ENCODE data around the gene GLS2. TPM values are rescaled to one million over a fixed set of nuclear protein-coding genes. Genes with fewer than 3 reads are reported as not detected.
A peak's percentile ranks its signal among the peaks of the same experiment; 100 is the strongest.

Gene GLS2
- total RNA-seq, 1 experiment from 2014 or later, result 14.8 TPM

DNA sequence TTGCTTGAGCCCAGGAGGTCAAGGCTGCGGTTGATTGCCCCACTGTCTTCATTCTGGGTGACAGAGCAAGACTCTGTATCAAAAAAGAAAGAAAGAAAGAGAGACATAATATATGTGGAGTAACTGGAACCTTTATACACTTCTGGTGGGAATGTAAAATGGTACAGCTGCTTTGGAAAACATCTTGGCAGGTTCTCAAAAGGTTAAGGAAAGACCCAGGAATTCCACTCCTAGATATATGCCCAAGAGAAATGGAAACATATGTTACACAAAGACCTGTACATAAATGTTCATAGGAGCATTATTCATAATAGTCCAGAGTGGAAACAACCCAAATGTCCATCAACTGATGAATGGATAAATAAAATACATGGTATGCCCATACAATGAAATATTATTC is 40.9 kb upstream of the GLS2 start:
- no peak overlapping the region for H3K4me3 Mint-ChIP-seq
- DNase-seq (ENCODE audit: low spot score) (no peak), ATAC-seq (no peak)
- H3K9me3 Mint-ChIP-seq, result no peaks in the 10 kb centered on the region
- POLR2A ChIA-PET, result interaction anchor here (0.7 kb wide), 1 partner anchor 995 kb away, joined by 3 read pairs; no protein-coding TSS in a partner anchor
- peaks cover 25% of the 10 kb centered on the region for H3K4me1 Mint-ChIP-seq
- CTCF ChIA-PET, result no interaction called here
- H3K27ac Mint-ChIP-seq, result no peak overlapping the region
- no peaks in the 10 kb centered on the region for H3K36me3 Mint-ChIP-seq
- TF ChIP-seq ETV6 (CRISPR knock-in tag; IDR thresholded peaks at IDR 0.05), result no peak
- TF ChIP-seq HMGA2 (CRISPR knock-in tag; IDR thresholded peaks at IDR 0.05), result no peak
- TF ChIP-seq NR1H2 (CRISPR knock-in tag; IDR thresholded peaks at IDR 0.05), result no peak
- TF ChIP-seq, protein P1, sequence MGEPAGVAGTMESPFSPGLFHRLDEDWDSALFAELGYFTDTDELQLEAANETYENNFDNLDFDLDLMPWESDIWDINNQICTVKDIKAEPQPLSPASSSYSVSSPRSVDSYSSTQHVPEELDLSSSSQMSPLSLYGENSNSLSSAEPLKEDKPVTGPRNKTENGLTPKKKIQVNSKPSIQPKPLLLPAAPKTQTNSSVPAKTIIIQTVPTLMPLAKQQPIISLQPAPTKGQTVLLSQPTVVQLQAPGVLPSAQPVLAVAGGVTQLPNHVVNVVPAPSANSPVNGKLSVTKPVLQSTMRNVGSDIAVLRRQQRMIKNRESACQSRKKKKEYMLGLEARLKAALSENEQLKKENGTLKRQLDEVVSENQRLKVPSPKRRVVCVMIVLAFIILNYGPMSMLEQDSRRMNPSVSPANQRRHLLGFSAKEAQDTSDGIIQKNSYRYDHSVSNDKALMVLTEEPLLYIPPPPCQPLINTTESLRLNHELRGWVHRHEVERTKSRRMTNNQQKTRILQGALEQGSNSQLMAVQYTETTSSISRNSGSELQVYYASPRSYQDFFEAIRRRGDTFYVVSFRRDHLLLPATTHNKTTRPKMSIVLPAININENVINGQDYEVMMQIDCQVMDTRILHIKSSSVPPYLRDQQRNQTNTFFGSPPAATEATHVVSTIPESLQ (CRISPR knock-in tag; IDR thresholded peaks at IDR 0.05), result no peak
- TF ChIP-seq ZNF263 (CRISPR knock-in tag; IDR thresholded peaks at IDR 0.05; ENCODE audit: low read depth), result no peak
- no peak for TF ChIP-seq ZNF423 (CRISPR knock-in tag; IDR thresholded peaks at IDR 0.05)
- TF ChIP-seq ARID4B (CRISPR knock-in tag; IDR thresholded peaks at IDR 0.05; ENCODE audit: borderline replicate concordance), result no peak
- TF ChIP-seq, protein P2, sequence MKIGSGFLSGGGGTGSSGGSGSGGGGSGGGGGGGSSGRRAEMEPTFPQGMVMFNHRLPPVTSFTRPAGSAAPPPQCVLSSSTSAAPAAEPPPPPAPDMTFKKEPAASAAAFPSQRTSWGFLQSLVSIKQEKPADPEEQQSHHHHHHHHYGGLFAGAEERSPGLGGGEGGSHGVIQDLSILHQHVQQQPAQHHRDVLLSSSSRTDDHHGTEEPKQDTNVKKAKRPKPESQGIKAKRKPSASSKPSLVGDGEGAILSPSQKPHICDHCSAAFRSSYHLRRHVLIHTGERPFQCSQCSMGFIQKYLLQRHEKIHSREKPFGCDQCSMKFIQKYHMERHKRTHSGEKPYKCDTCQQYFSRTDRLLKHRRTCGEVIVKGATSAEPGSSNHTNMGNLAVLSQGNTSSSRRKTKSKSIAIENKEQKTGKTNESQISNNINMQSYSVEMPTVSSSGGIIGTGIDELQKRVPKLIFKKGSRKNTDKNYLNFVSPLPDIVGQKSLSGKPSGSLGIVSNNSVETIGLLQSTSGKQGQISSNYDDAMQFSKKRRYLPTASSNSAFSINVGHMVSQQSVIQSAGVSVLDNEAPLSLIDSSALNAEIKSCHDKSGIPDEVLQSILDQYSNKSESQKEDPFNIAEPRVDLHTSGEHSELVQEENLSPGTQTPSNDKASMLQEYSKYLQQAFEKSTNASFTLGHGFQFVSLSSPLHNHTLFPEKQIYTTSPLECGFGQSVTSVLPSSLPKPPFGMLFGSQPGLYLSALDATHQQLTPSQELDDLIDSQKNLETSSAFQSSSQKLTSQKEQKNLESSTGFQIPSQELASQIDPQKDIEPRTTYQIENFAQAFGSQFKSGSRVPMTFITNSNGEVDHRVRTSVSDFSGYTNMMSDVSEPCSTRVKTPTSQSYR (CRISPR knock-in tag; IDR thresholded peaks at IDR 0.05), result no peak
- no peak for TF ChIP-seq TEAD1 (CRISPR knock-in tag; IDR thresholded peaks at IDR 0.05)
- no peak for TF ChIP-seq FOXP1 (CRISPR knock-in tag; IDR thresholded peaks at IDR 0.05; ENCODE audit: borderline replicate concordance)
- no peak for TF ChIP-seq MAX (CRISPR knock-in tag; IDR thresholded peaks at IDR 0.05)
- H3K27me3 Mint-ChIP-seq (ENCODE audit: low read depth), result no peaks in the 10 kb centered on the region

GRCh38 chr12:56522411-56523193 is 34.6 kb upstream of the GLS2 start:
- Mint-ChIP-seq H3K27me3 (ENCODE audit: low read depth) (no peaks in the 10 kb centered on the region), H3K36me3 (no peaks in the 10 kb centered on the region), H3K27ac (peak overlapping the region; percentile 88), H3K4me3 (peak overlapping the region; percentile 87), H3K9me3 (no peaks in the 10 kb centered on the region), H3K4me1 (peaks cover 45% of the 10 kb centered on the region)
- POLR2A ChIA-PET, result interaction anchor here (0.5 to 2.3 kb wide), 2 partner anchors 107 to 1120 kb away, joined by 3 to 6 read pairs; no protein-coding TSS in a partner anchor
- CTCF ChIA-PET, result interaction anchor here (0.7 to 1.6 kb wide), 7 partner anchors 9 to 114 kb away, joined by 3 to 4 read pairs (median 3); partner anchors contain the start of gene GLS2
- ATAC-seq (peak; percentile 12; the same call in 1 of the 2 replicates), DNase-seq (ENCODE audit: low spot score) (no peak)
- no peak for TF ChIP-seq MAX (CRISPR knock-in tag; IDR thresholded peaks at IDR 0.05)
- TF ChIP-seq CBFB (CRISPR knock-in tag; IDR thresholded peaks at IDR 0.05; ENCODE audit: low read depth), result no peak
